Mucosa of rectum (tissue), 2 donors: Measurements from ENCODE around the gene ZNF675.
"Not testable (repeated sequence)": the region's sequence is repeated elsewhere in the genome, so short reads cannot be mapped to it uniquely, and the experiment has no call there.

Source experiments
- H3K27ac ChIP-seq, 2 donors: one replicate each; pipeline ENCODE4 v1.7.0; 2013; ENCODE audit warnings: inconsistent platforms in 2 of 2, low read depth in 2 of 2, low read length in 2 of 2
- H3K27me3 ChIP-seq, 2 donors: one replicate each; pipeline ENCODE4 v1.7.0; 2013; ENCODE audit warnings: low read length in 2 of 2; ENCODE audit not compliant: control insufficient read depth in 2 of 2, insufficient read depth in 2 of 2
- H3K36me3 ChIP-seq, 2 donors: one replicate each; pipeline ENCODE4 v1.7.0; 2013; ENCODE audit warnings: low read length in 2 of 2; ENCODE audit not compliant: control insufficient read depth in 2 of 2, insufficient read depth in 2 of 2
- H3K4me1 ChIP-seq, 2 donors: one replicate each; pipeline ENCODE4 v1.7.0; 2013; ENCODE audit warnings: low read length in 2 of 2, mild to moderate bottlenecking in 1 of 2; ENCODE audit not compliant: control insufficient read depth in 2 of 2, insufficient read depth in 2 of 2
- H3K4me3 ChIP-seq, 2 donors: one replicate each; pipeline ENCODE4 v1.7.0; 2013; ENCODE audit warnings: low read length in 2 of 2
- H3K9ac ChIP-seq, 2 donors: one replicate each; pipeline ENCODE4 v1.7.0; 2013; ENCODE audit warnings: low read length in 2 of 2, low read depth in 1 of 2, mild to moderate bottlenecking in 1 of 2
- H3K9me3 ChIP-seq, 2 donors: one replicate each; pipeline ENCODE4 v1.7.0; 2013; ENCODE audit warnings: low read length in 2 of 2; ENCODE audit not compliant: control insufficient read depth in 2 of 2
- donor health status: healthy.
- donor health status: Normal muscosa, but diverticular disease.

The ZNF675 gene

DNA sequence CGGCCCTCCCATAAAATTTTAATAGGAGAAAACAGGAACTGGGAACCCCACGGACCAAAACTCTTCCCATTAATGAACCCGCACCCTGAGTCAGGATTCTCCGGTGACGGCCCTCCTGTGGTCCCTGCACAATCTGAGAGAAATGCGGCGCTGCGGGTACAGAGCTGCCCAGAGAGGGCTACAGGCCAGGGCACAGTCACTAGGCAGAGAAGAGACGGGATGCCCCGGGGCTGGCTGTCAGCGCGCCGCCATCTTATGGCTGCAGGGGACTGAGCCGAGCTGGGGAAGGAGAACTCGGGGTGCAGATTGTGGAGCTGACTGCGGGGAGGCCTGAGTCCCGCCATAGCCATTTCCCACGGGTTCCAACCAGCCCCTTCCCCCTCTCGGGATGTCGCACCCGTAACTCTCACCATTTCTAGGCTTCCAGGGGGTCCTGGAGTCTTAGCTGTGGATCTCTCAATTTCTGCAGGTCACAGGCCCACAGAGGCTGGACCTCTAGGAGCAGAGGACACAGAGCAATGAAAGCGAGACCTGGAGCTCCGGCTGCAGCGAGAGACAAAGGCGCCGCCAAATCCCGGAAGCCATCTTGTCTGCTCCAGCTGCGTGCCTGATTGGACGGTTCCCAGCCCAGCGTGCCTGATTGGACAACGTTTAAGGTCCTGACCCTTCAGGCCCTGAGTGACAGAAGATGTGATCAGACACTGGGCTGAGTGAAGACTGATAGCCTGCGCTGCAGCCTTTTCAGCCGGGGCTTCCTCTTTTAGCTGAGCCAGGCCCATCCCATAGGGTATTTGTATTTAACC is at the start of gene ZNF675:
Gene ZNF675 (minus strand): TSS at position 592 of the 803 bp plus-strand sequence. CDS start 179 bp downstream, at position 413.
- Histone ChIP-seq H3K4me3 (peak within 1 kb of the TSS; percentile 92 to 95), H3K9ac (peak within 1 kb of the TSS; percentile 86 to 92), H3K4me1 (peaks cover 0 to 4% of the 10 kb centered on the region in 2 donors), H3K36me3 (peaks cover 0 to 4% of the 10 kb centered on the region in 2 donors), H3K9me3 (no peaks in the 10 kb centered on the region), H3K27me3 (no peaks in the 10 kb centered on the region), H3K27ac (peak within 1 kb of the TSS; percentile 94 to 95)

DNA sequence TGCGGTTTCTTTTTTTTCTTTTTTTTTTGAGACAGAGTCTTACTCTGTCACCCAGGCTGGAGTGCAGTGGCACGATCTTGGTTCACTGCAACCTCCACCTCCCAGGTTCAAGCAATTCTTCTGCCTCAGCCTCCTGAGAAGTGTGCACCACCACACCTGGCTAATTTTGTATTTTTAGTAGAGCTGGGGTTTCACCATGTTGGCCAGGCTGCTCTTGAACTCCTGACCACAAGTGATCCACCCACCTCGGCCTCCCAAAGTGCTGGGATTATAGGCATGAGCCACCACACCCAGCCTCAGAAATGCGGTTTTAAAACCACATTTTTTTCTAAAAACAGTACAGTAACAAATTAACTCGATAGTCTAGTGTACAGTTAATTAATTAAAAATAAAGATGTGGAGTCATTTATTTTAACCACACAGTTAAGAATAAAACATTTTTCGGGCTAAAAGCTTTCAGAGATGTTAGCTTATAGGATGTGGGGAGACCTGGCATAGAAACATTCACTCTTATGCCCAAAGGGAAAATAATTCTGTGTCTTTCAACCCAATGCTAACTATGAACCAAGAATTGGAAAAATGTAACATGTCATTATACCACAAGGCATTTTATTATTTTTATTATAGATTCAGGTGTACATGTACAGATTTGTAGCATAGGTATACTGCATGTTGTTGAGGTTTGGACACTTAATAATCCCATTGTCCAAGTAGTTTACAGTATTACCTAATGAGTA is 43.9 kb upstream of the ZNF675 start:
- H3K9ac ChIP-seq, H3K4me3 ChIP-seq, H3K9me3 ChIP-seq, H3K27ac ChIP-seq, H3K36me3 ChIP-seq, H3K4me1 ChIP-seq, H3K27me3 ChIP-seq: not testable (repeated sequence)

DNA sequence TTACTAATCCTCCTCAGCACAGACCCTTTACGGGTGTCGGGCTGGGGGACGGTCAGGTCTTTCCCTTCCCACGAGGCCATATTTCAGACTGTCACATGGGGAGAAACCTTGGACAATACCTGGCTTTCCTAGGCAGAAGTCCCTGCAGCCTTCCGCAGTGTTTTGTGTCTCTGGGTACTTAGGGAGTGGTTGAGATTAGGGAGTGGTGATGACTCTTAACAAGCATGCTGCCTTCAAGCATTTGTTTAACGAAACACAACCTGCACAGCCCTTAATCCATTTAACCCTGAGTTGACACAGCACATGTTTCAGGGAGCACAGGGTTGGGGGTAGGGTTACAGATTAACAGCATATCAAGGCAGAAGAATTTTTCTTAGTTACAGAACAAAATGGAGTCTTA is 37.1 kb upstream of the ZNF675 start:
- H3K36me3 ChIP-seq, H3K9me3 ChIP-seq, H3K9ac ChIP-seq, H3K4me1 ChIP-seq, H3K27me3 ChIP-seq, H3K27ac ChIP-seq: not testable (repeated sequence)
- peak overlapping the region in 1 of 2 donors; percentile 26 for H3K4me3 ChIP-seq

DNA sequence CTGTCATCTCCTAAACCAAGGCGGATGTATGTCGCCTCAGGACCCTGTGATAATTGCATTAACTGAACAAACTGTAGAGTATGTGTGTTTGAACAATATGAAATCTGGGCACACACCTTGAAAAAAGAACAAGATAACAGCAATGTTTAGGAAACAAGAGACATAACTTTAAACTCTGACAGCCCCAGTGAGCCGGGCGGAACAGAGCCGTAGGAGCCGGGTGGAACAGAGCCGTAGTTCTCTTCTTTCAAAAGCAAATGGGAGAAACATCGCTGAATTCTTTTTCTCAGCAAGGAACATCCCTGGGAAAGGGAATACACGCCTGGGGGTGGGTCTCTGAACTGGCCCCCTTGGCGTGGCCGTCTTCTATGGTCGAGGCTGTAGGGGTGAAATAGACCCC is 31.8 kb upstream of the ZNF675 start:
- H3K9me3 ChIP-seq, result no peaks in the 10 kb centered on the region
- no peak overlapping the region for H3K4me3 ChIP-seq
- H3K4me1 ChIP-seq, result no peaks in the 10 kb centered on the region
- H3K36me3 ChIP-seq, result no peaks in the 10 kb centered on the region
- no peak overlapping the region for H3K27ac ChIP-seq
- no peaks in the 10 kb centered on the region for H3K27me3 ChIP-seq
- no peak overlapping the region for H3K9ac ChIP-seq

DNA sequence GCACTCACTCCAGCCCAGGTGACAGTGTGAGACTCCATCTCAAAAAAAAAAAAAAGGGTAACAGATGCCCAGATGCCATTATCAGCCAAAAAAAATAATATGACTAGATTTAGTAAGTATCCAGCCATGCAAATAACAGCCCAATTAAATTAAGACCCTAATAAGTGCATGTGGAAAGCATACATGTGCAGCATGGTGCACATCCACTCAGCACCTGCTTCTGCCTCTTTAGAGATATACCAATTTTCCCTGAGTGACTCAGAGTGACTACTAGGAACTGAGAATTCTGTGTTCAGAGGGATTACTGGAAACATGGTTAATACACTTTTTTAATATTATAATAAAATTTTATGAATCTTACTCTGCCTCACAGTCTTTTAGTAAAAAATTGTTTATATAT is 29.8 kb upstream of the ZNF675 start:
- Histone ChIP-seq H3K9ac (no peak overlapping the region), H3K9me3 (no peaks in the 10 kb centered on the region), H3K27ac (no peak overlapping the region), H3K27me3 (no peaks in the 10 kb centered on the region), H3K4me3 (no peak overlapping the region), H3K4me1 (no peaks in the 10 kb centered on the region), H3K36me3 (no peaks in the 10 kb centered on the region)

- H3K36me3 ChIP-seq, result no peaks in the 10 kb centered on the region
- no peak overlapping the region for H3K27ac ChIP-seq
- no peaks in the 10 kb centered on the region for H3K9me3 ChIP-seq
- no peak overlapping the region for H3K9ac ChIP-seq
- no peaks in the 10 kb centered on the region for H3K27me3 ChIP-seq
- no peak overlapping the region for H3K4me3 ChIP-seq
- no peaks in the 10 kb centered on the region for H3K4me1 ChIP-seq
Observed at GRCh38 chr19:23709347-23709746, 22.3 kb upstream of the ZNF675 start.

GRCh38 chr19:23706657-23707056 is 19.6 kb upstream of the ZNF675 start:
- no peak overlapping the region for H3K27ac ChIP-seq
- no peaks in the 10 kb centered on the region for H3K36me3 ChIP-seq
- no peak overlapping the region for H3K4me3 ChIP-seq
- H3K9me3 ChIP-seq, result no peaks in the 10 kb centered on the region
- no peak overlapping the region for H3K9ac ChIP-seq
- H3K4me1 ChIP-seq, result no peaks in the 10 kb centered on the region
- H3K27me3 ChIP-seq, result no peaks in the 10 kb centered on the region

GRCh38 chr19:23699521-23699860 is 12.5 kb upstream of the ZNF675 start:
- Histone ChIP-seq H3K4me3 (peak overlapping the region; percentile 12 to 51), H3K36me3 (no peaks in the 10 kb centered on the region), H3K9ac (peak overlapping the region in 1 of 2 donors; percentile 63), H3K27ac (peak overlapping the region; percentile 16 to 42), H3K27me3 (no peaks in the 10 kb centered on the region), H3K4me1 (peaks cover 3 to 4% of the 10 kb centered on the region in 2 donors), H3K9me3 (no peaks in the 10 kb centered on the region)

DNA sequence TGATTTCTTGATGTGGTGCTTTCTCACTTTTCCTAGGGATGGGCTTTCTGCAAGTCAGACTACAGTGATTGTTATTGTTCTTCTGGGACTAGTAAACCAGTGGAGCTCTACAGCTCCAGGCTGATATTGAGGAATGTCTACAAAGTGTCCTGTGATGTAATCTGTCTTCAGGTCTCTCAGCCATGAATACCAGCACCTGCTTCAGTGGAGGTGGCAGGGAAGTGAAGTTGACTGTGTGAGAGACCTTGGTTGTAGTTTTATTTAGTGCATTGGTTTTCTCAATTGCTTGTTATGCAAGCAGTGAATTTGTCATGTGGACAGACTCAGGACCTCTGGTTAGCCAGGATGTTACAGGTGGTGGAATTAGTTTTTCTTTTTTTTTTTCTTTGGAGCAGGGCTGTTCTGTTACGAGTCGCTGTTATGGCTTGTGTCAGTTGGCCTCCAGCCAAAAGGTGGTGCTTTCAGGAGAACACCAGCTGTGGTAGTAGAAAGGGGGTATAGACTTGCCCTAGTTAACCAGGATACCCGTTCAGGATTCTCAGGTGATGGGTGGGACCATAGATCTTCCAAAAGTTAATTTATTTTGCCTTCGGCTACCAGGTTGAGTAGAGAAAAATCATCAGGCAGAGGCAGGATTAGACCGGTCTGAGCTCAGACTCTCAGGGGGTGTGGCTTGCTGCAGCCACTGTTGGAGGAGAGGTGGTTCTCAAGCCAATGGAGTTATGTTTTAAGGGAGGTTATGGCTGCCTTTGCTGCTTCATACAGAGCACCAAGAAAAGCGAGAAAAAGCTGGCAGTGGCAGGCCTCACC is 11.9 kb upstream of the ZNF675 start:
- Histone ChIP-seq H3K27me3 (no peaks in the 10 kb centered on the region), H3K9me3 (no peaks in the 10 kb centered on the region), H3K4me3 (peak overlapping the region; percentile 12 to 51), H3K9ac (peak overlapping the region; percentile 26 to 63), H3K4me1 (peaks cover 3 to 4% of the 10 kb centered on the region in 2 donors), H3K27ac (peak overlapping the region; percentile 34 to 42), H3K36me3 (no peaks in the 10 kb centered on the region)

DNA sequence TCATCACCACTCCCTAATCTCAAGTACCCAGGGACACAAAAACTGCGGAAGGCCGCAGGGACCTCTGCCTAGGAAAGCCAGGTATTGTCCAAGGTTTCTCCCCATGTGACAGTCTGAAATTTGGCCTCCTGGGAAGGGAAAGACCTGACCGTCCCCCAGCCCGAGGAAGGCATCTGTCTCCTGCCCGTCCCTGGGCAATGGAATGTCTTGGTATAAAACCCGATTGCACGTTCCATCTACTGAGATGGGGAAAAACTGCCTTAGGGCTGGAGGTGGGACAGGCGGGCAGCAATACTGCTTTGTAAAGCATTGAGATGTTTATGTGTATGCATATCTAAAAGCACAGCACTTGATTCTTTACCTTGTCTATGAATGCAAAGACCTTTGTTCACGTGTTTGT is 5.9 kb upstream of the ZNF675 start:
- not testable (repeated sequence) for H3K27me3 ChIP-seq, H3K9me3 ChIP-seq, H3K36me3 ChIP-seq, H3K4me1 ChIP-seq, H3K4me3 ChIP-seq, H3K27ac ChIP-seq, H3K9ac ChIP-seq
